Chondrocyte (in vitro differentiated cells): Measurements from ENCODE around the gene STAG2. TPM values are rescaled to one million over a fixed set of nuclear protein-coding genes. Genes with fewer than 3 reads are reported as not detected.
A peak's percentile ranks its signal among the peaks of the same experiment; 100 is the strongest.

ENCODE experiments used
- DNase-seq: peaks from one replicate; pipeline ENCODE4 v3.0.0; 2021; ENCODE audit warnings: mixed read lengths, low spot score
- H3K27ac Mint-ChIP-seq: one replicate; pipeline ENCODE4 v1.8.0; 2021; ENCODE audit warnings: mild to moderate bottlenecking, moderate library complexity, mixed read lengths; ENCODE audit not compliant: unreplicated experiment
- H3K27me3 Mint-ChIP-seq: 2 replicates; pipeline ENCODE4 v1.8.0; 2021; ENCODE audit warnings: low read depth, mixed read lengths
- H3K36me3 Mint-ChIP-seq: 2 replicates; pipeline ENCODE4 v1.8.0; 2021; ENCODE audit warnings: low read depth, mixed read lengths
- H3K4me1 Mint-ChIP-seq: 2 replicates; pipeline ENCODE4 v1.8.0; 2021; ENCODE audit warnings: low read depth, mild to moderate bottlenecking, mixed read lengths
- H3K4me3 Mint-ChIP-seq: one replicate; pipeline ENCODE4 v1.8.0; 2021; ENCODE audit warnings: mild to moderate bottlenecking, moderate library complexity, mixed read lengths; ENCODE audit not compliant: unreplicated experiment
- H3K9me3 Mint-ChIP-seq: 2 replicates; pipeline ENCODE4 v1.8.0; 2021; ENCODE audit warnings: low read depth, mixed read lengths
- total RNA-seq: library from RNA; stranded (reverse); gene quantifications from 3 replicates; pipeline ENCODE4 v1.2.1, GENCODE V29; 2021
- TF ChIP-seq, protein P1 (sequence below): fragments of 200-600 bp; sonication (generic); IDR thresholded peaks from 2 replicates; pipeline ENCODE4 v1.5.0; 2021; ENCODE audit warnings: antibody characterized with exemption, mild to moderate bottlenecking, moderate library complexity

STAG2 gene
- total RNA-seq, 1 donor from 2014 or later = 39.4 TPM

DNA sequence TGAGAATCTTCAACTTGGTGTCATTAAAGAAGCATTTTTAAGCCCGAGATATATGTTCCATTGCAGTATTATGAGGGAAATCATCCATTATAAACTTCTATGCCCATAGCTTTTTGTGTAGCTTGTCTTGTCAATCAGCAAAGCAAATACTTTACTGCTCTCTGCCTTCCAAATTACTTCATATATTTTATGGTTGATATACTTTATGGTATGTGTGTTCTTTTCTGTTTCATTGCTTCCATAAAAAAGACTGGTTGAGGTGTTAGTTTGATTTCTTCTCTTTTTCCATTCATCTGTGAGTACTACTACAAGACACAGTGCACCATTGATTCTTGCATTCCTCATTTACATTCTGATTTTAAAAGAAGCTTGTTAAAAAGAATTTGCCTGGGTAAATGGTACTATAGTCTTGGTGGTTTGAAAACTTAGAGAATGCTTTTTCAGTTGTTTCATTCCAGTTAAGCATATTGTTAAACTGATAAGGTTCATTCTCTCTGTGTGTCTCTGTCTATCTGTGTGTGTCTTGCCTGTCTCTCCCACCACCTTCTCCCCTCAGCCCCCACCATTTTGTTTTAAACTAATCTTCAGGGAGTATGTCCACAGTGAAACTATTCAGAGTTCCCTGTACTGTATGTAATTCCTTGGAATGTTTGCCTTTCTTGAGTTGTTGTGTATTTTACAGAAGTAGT is 27.1 kb downstream of the STAG2 start:
- no peaks in the 10 kb centered on the region for H3K27me3 Mint-ChIP-seq
- H3K9me3 Mint-ChIP-seq = no peaks in the 10 kb centered on the region
- no peak overlapping the region for H3K4me3 Mint-ChIP-seq
- TF ChIP-seq, protein P1, sequence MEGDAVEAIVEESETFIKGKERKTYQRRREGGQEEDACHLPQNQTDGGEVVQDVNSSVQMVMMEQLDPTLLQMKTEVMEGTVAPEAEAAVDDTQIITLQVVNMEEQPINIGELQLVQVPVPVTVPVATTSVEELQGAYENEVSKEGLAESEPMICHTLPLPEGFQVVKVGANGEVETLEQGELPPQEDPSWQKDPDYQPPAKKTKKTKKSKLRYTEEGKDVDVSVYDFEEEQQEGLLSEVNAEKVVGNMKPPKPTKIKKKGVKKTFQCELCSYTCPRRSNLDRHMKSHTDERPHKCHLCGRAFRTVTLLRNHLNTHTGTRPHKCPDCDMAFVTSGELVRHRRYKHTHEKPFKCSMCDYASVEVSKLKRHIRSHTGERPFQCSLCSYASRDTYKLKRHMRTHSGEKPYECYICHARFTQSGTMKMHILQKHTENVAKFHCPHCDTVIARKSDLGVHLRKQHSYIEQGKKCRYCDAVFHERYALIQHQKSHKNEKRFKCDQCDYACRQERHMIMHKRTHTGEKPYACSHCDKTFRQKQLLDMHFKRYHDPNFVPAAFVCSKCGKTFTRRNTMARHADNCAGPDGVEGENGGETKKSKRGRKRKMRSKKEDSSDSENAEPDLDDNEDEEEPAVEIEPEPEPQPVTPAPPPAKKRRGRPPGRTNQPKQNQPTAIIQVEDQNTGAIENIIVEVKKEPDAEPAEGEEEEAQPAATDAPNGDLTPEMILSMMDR = no peak
- peaks cover 2% of the 10 kb centered on the region for H3K36me3 Mint-ChIP-seq
- peak overlapping the region; percentile 38 for H3K27ac Mint-ChIP-seq
- DNase-seq = no peak
- H3K4me1 Mint-ChIP-seq = peaks cover 21% of the 10 kb centered on the region

DNA sequence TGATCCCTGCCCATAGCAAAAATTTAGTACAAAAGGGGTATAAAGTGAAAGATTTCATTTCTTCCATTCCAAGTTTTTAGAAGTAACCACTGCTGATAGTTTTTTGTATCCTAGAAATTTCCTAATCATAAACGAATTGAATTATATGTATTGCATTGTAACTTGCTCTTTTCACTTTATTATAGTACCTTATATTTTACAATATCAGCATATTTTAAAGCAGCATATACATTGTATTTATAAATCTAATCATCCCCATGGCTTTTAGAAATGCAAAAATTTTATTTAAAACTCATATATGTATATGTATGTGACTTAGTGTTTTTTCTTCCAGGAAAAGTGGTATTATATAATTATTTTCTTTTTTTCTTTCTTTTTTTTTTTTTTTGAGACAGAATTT is 27.7 kb downstream of the STAG2 start:
- TF ChIP-seq, protein P1 = no peak
- H3K9me3 Mint-ChIP-seq = no peaks in the 10 kb centered on the region
- no peak overlapping the region for H3K27ac Mint-ChIP-seq
- H3K4me1 Mint-ChIP-seq = peaks cover 20% of the 10 kb centered on the region
- H3K4me3 Mint-ChIP-seq = no peak overlapping the region
- H3K27me3 Mint-ChIP-seq = no peaks in the 10 kb centered on the region
- H3K36me3 Mint-ChIP-seq = peaks cover 2% of the 10 kb centered on the region
- DNase-seq = no peak

DNA sequence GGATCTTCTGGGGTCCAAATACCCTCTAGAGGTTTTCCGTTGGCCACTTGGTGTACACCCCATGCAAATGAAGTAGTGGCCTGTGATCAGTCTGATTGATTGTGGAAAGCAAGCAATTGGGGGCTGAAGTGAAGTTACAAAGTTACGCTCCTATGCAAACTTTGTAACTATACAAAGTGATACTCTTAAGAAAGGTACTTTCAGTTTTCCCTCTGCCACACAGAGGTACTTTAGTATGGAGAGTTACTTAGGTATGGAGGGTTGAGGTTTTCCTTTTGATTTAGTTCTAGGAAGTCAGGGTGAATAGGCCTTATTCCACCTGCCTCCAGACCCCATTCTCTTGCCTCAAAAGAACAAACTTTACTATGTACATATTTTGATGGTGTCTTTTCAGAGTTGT is 28.7 kb downstream of the STAG2 start:
- Mint-ChIP-seq H3K4me1 (peaks cover 24% of the 10 kb centered on the region), H3K27ac (no peak overlapping the region), H3K27me3 (no peaks in the 10 kb centered on the region), H3K4me3 (no peak overlapping the region), H3K36me3 (peaks cover 2% of the 10 kb centered on the region), H3K9me3 (no peaks in the 10 kb centered on the region)
- TF ChIP-seq, protein P1 = no peak
- no peak for DNase-seq

DNA sequence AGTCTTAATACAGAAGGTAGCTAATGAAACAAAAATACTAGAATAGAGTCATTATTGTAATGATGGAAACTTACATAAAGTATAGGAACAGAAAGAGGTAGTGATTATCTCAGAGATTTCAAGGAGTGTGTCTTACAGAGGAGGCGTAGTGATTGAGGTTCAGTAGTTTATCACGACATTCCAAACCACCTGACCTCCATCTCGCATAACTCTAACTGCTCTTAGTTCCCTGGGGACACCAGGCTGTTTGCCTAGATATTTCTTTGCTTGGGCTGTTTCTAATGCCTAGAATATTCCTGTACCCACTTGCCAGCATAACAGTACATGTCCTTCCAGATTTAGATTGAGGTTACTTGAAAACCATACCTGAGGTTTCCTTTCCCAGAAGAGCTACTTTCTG is 29.1 kb downstream of the STAG2 start:
- TF ChIP-seq, protein P1 = no peak
- Mint-ChIP-seq H3K27me3 (no peaks in the 10 kb centered on the region), H3K9me3 (no peaks in the 10 kb centered on the region), H3K27ac (no peak overlapping the region), H3K36me3 (peaks cover 2% of the 10 kb centered on the region), H3K4me1 (peaks cover 24% of the 10 kb centered on the region), H3K4me3 (no peak overlapping the region)
- DNase-seq = no peak

DNA sequence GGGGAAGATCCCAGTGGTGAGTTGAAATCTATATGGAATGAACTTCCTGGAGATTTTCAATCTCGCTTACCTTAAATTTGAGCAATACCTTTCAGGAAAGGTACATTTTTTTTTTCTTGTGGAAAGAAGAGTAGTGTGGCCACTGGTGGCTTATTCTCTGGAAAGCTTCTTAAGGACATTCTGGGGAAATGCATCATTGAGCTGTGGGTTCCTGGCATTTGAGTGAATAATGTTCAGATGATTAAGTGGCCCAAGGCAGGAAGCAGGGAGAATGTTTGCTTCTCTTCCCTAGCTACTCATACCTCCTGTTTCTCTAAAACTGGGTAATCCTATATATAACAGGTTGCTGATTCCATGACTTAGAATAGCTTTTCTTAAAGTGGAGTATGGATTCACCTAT is 31.8 kb downstream of the STAG2 start:
- Mint-ChIP-seq H3K4me1 (peaks cover 24% of the 10 kb centered on the region), H3K36me3 (peaks cover 2% of the 10 kb centered on the region), H3K9me3 (peaks cover 4% of the 10 kb centered on the region), H3K27ac (no peak overlapping the region), H3K4me3 (no peak overlapping the region), H3K27me3 (no peaks in the 10 kb centered on the region)
- DNase-seq = no peak
- TF ChIP-seq, protein P1 = no peak
